GM23248 (cell line): ENCODE results near the gene VGF. TPM values are rescaled to one million over a fixed set of nuclear protein-coding genes. Genes with fewer than 3 reads are reported as not detected.

Experiments used
- DNase-seq: peaks from one replicate; pipeline ENCODE4 v3.0.0-alpha.2; 2015
- H2AFZ ChIP-seq: fragments of 200-600 bp; sonication (generic); 2 replicates; pipeline ENCODE4 v1.6.1; 2016; ENCODE audit warnings: antibody characterized with exemption
- H3F3A ChIP-seq: fragments of 200-600 bp; sonication (generic); 2 replicates; pipeline ENCODE4 v1.6.1; 2016; ENCODE audit warnings: mild to moderate bottlenecking, antibody characterized with exemption, mixed run types; ENCODE audit not compliant: insufficient read depth
- H3K27ac ChIP-seq: fragments of 200-600 bp; sonication (generic); 2 replicates; pipeline ENCODE4 v1.5.1; 2016; ENCODE audit warnings: mild to moderate bottlenecking
- H3K27me3 ChIP-seq: fragments of 200-600 bp; sonication (generic); replicated peaks from 2 replicates; pipeline ENCODE4 v1.6.1; 2016; ENCODE audit warnings: mild to moderate bottlenecking; ENCODE audit not compliant: insufficient read depth
- H3K36me3 ChIP-seq: fragments of 200-600 bp; sonication (generic); 2 replicates; pipeline ENCODE4 v1.6.1; 2016; ENCODE audit warnings: low read depth, mild to moderate bottlenecking
- H3K4me1 ChIP-seq: fragments of 200-600 bp; sonication (generic); 2 replicates; pipeline ENCODE4 v1.6.1; 2016; ENCODE audit warnings: mild to moderate bottlenecking; ENCODE audit not compliant: insufficient read depth
- H3K4me2 ChIP-seq: fragments of 200-600 bp; sonication (generic); one replicate; pipeline ENCODE4 v1.6.1; 2016; ENCODE audit warnings: mild to moderate bottlenecking; ENCODE audit not compliant: unreplicated experiment
- H3K4me3 ChIP-seq: fragments of 200-600 bp; sonication (generic); 2 replicates; pipeline ENCODE4 v1.5.1; 2016; ENCODE audit warnings: mild to moderate bottlenecking
- H3K79me2 ChIP-seq: fragments of 200-600 bp; sonication (generic); 2 replicates; pipeline ENCODE4 v1.6.1; 2016; ENCODE audit warnings: mild to moderate bottlenecking; ENCODE audit not compliant: insufficient read depth
- H3K9ac ChIP-seq: fragments of 200-600 bp; sonication (generic); 2 replicates; pipeline ENCODE4 v1.6.1; 2016; ENCODE audit warnings: mild to moderate bottlenecking
- H3K9me2 ChIP-seq: fragments of 200-600 bp; sonication (generic); 2 replicates; pipeline ENCODE4 v1.6.1; 2016; ENCODE audit warnings: mixed run types, mild to moderate bottlenecking, moderate library complexity; ENCODE audit not compliant: insufficient read depth
- H3K9me3 ChIP-seq: fragments of 200-600 bp; sonication (generic); one replicate; pipeline ENCODE4 v1.6.1; 2017; ENCODE audit warnings: low read depth
- H4K20me1 ChIP-seq: fragments of 200-600 bp; sonication (generic); 2 replicates; pipeline ENCODE4 v1.6.0; 2016; ENCODE audit not compliant: insufficient read depth
- EZH2 ChIP-seq: fragments of 200-600 bp; sonication (generic); IDR thresholded peaks from 2 replicates; pipeline ENCODE4 v1.6.1; 2018; ENCODE audit warnings: antibody characterized with exemption, mild to moderate bottlenecking; ENCODE audit not compliant: insufficient read depth, poor library complexity, severe bottlenecking
- EZH2phosphoT487 ChIP-seq: fragments of 200-600 bp; sonication (generic); IDR thresholded peaks from 2 replicates; pipeline ENCODE4 v1.6.1; 2018; ENCODE audit warnings: antibody characterized with exemption, moderate library complexity, mild to moderate bottlenecking, low read depth; ENCODE audit not compliant: insufficient read depth
- WGBS, 2 experiments: methylation state at CpG; one replicate each; pipeline ENCODE4 v1.1.6; 2015 to 2017; ENCODE audit warnings: low lambda C conversion rate in 2 of 2, low coverage in 1 of 2; ENCODE audit errors: missing lambda C conversion rate in 2 of 2; 5-methylcytosine and 5-hydroxymethylcytosine counted together
- in situ Hi-C: fragments of 300-500 bp; cut with MboI; formaldehyde crosslinking; loops from 2 replicates; pipeline ENCODE4 v1.15.0; 2020
- polyA plus RNA-seq: library from polyadenylated mRNA; unstranded; fragments of >200 nt; fragmentation: Nextera tagmentation; extraction: Ambion mirVana; gene quantifications from 2 replicates; pipeline ENCODE4 v1.2.1, GENCODE V29; 2016
- total RNA-seq: library from RNA; depleted of rRNA; stranded (reverse); fragments of >200 nt; shearing (Covaris generic); gene quantifications from 2 replicates; pipeline ENCODE4 v1.2.3, GENCODE V29; 2014

VGF gene
- total and polyA plus RNA-seq, 2 experiments from 2014 or later = not detected

DNA sequence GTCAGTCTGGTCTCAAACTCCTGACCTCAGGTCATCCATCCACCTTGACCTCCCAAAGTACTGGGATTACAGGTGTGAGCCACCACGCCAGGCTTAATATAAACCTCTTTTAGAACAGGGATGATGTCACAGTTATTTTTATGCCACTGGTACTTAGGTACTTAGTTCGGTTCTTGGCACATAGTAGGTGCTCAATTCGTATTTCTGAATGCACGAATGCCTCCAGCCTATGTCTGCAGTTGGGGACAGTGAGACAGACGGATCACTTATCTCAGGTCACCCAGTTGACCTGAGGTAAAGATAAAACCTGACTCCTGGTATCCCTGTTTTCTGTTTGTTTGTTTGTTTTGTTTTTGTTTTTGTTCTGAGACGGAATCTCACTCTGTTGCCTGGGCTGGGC lies 20.8 kb upstream of the VGF start:
- H3K27ac ChIP-seq = no peak overlapping the region
- no peak for DNase-seq
- H3K36me3 ChIP-seq = no peaks in the 10 kb centered on the region
- no peaks in the 10 kb centered on the region for H3K27me3 ChIP-seq
- H3F3A ChIP-seq = peaks cover 13% of the 10 kb centered on the region; the same call in 1 of the 2 replicates
- H3K4me2 ChIP-seq = no peak overlapping the region
- H3K4me3 ChIP-seq = no peak overlapping the region
- no peak overlapping the region for H2AFZ ChIP-seq
- no peaks in the 10 kb centered on the region for H3K9me2 ChIP-seq
- WGBS, 2 experiments = 62 to 70% methylated on average over 6 of the region's 6 CpGs
- H4K20me1 ChIP-seq = no peaks in the 10 kb centered on the region
- H3K79me2 ChIP-seq = no peaks in the 10 kb centered on the region
- in situ Hi-C loops = no loop called here
- no peak overlapping the region for H3K9ac ChIP-seq
- TF ChIP-seq EZH2 = no peak
- TF ChIP-seq EZH2phosphoT487 = no peak
- H3K9me3 ChIP-seq = no peaks in the 10 kb centered on the region
- H3K4me1 ChIP-seq = no peaks in the 10 kb centered on the region

DNA sequence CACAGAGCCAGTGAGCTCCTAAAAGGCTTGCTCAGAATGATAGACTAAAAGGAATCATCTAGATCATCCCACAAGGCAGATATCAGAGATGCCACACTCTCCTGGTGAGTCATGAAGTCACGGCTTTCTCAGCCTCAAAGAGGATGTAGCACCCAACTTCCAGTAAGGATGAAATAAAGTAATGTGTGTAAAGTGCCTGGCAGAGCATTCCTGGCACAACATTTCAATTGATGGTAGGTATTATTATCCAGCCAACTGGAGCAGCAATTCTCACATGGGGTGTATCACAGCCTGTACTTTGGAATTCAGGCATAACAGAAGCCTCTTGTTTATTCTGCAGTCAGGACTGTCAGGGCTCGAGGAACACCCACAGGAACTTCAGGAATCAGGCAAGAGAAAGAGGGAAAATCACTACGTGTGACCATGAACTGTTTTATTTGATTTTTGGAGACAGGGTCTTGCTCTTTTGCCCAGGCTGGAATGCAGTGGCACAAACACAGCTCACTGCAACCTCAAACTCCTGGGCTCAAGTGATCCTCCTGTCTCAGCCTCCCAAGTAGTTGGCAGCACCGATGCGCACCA lies 20.0 kb upstream of the VGF start:
- Histone ChIP-seq H3K4me3 (no peak overlapping the region), H3K4me2 (no peak overlapping the region), H4K20me1 (no peaks in the 10 kb centered on the region), H2AFZ (no peak overlapping the region), H3K27ac (no peak overlapping the region), H3K36me3 (no peaks in the 10 kb centered on the region), H3K9me2 (no peaks in the 10 kb centered on the region), H3K9me3 (no peaks in the 10 kb centered on the region), H3K4me1 (no peaks in the 10 kb centered on the region), H3K79me2 (no peaks in the 10 kb centered on the region), H3F3A (peaks cover 13% of the 10 kb centered on the region; the same call in 1 of the 2 replicates), H3K9ac (no peak overlapping the region), H3K27me3 (peaks cover 7% of the 10 kb centered on the region)
- WGBS, 2 experiments = 36 to 39% methylated on average over 5 of the region's 5 CpGs
- in situ Hi-C loops = no loop called here
- TF ChIP-seq EZH2 (no peak), EZH2phosphoT487 (no peak)
- DNase-seq = peak; percentile 69

DNA sequence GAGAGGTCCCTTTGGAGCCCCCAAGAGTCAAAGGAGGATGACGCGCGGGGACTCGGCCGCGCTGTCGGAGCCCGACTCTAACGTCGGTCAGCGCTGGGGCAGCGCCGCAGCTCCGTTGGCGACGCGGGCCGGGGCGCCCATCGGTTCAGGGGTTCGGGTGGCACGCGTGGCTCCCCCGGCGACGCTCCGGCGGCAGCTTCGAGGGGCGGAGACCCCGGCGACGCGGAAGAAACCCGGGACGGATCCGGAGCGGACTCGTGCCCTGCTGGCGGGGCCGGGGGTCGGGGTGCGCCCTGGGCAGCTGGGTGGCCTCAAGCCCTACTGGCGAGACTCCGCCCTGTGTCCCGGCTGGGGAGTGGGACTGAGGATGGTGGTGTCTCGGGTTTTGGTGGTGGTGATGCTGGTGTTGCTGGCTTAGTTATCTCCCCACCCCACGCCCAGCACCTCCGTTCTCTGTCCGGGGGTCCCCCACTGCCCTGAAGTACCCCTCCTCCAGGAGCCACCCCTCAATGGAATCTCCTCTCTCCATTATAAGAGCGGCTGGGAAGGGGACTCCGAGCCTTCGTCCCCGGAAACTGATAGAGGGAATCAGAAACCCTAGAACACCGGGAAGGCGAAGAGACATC lies 14.9 kb upstream of the VGF start, which contains the start of gene NAT16:
Gene NAT16 (minus strand): TSS at position 164 of the 626 bp plus-strand sequence. CDS start 5,486 bp downstream, outside the sequence.
- Histone ChIP-seq H3F3A (peaks cover 9% of the 10 kb centered on the region; the same call in 1 of the 2 replicates), H3K27ac (no peak within 1 kb of the TSS), H2AFZ (no peak within 1 kb of the TSS; the same call in 1 of the 2 replicates), H3K4me1 (no peaks in the 10 kb centered on the region), H3K4me3 (no peak within 1 kb of the TSS), H3K4me2 (peak within 1 kb of the TSS; percentile 57), H3K9me3 (no peaks in the 10 kb centered on the region), H4K20me1 (no peaks in the 10 kb centered on the region), H3K79me2 (no peaks in the 10 kb centered on the region), H3K36me3 (no peaks in the 10 kb centered on the region), H3K9me2 (no peaks in the 10 kb centered on the region), H3K9ac (no peak within 1 kb of the TSS), H3K27me3 (peaks cover 56% of the 10 kb centered on the region)
- peak; percentile 63 for TF ChIP-seq EZH2
- TF ChIP-seq EZH2phosphoT487 = 0 out of 2 replicates have a peak, but pooled peaks have one; percentile 25
- no peak for DNase-seq
- WGBS, 2 experiments = 1 to 11% methylated on average over 27 to 35 of the region's 56 CpGs
- in situ Hi-C loops = no loop called here

DNA sequence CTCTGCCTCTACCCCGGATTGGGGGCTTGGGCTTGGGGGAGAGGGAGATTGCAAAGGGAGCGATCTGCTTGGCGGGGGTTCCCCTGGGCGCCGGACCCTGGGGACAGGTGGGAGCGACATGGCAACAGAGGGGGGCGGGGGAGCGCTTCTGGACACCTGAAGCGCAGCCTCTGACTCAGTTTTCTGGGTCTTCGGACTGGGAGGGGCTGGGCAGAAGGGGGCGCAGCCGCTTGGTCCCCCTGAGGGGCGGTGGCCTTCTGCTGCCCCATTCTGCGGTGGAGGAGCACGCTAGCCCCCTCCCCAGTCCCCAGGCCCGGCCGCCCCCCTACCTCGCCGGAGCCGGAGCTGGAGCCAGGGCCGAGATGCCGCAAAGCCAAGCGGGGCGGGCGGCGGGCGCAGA lies 14.3 kb upstream of the VGF start:
- H2AFZ ChIP-seq = no peak overlapping the region
- WGBS, 2 experiments = 2 to 3% methylated on average over 11 to 23 of the region's 27 CpGs

More for the DNA sequence above, 14.3 kb upstream of the VGF start:
- in situ Hi-C loops = no loop called here
- Histone ChIP-seq H3K36me3 (no peaks in the 10 kb centered on the region), H3F3A (peaks cover 4% of the 10 kb centered on the region; the same call in 1 of the 2 replicates), H3K4me3 (no peak overlapping the region), H3K4me1 (no peaks in the 10 kb centered on the region), H3K4me2 (no peak overlapping the region), H3K27me3 (peaks cover 60% of the 10 kb centered on the region), H3K9me2 (no peaks in the 10 kb centered on the region), H3K79me2 (no peaks in the 10 kb centered on the region), H4K20me1 (no peaks in the 10 kb centered on the region), H3K9ac (no peak overlapping the region), H3K9me3 (no peaks in the 10 kb centered on the region), H3K27ac (no peak overlapping the region)
- peak; percentile 43 for TF ChIP-seq EZH2
- no peak for TF ChIP-seq EZH2phosphoT487
- DNase-seq = no peak
